ENCODE measurements around the gene GIT2.

GRCh38 chr12:109923038-109923437 lies 73.1 kb downstream of the GIT2 start:
- TF ChIP-seq CTCF (conservative IDR thresholded peaks at IDR 0.05; ENCODE audit: low read depth in 2 of 2) (no peak), JUNB (IDR thresholded peaks at IDR 0.05; ENCODE audit: unreplicated experiment) (no peak), STAT1 (IDR thresholded peaks at IDR 0.05; ENCODE audit: unreplicated experiment) (no peak), EZH2phosphoT487 (IDR thresholded peaks at IDR 0.05; ENCODE audit: unreplicated experiment) (no peak)

Measured in GM23338 (cell line).